Mononuclear cell (primary cell): ENCODE results near the gene FARS2. TPM values are rescaled to one million over a fixed set of nuclear protein-coding genes. Genes with fewer than 3 reads are reported as not detected.

ENCODE experiments used
- H3K27me3 ChIP-seq: 2 replicates; pipeline ENCODE4 v1.6.0; 2011; ENCODE audit warnings: low read length, control low read depth; ENCODE audit not compliant: insufficient read depth
- H3K4me1 ChIP-seq: 2 replicates; pipeline ENCODE4 v1.5.1; 2011; ENCODE audit warnings: mild to moderate bottlenecking, low read length, control low read depth; ENCODE audit not compliant: insufficient read depth
- H3K4me3 ChIP-seq: 2 replicates; pipeline ENCODE4 v1.5.1; 2011; ENCODE audit warnings: mild to moderate bottlenecking, low read length, moderate library complexity
- H3K9me3 ChIP-seq: 2 replicates; pipeline ENCODE4 v1.5.1; 2011; ENCODE audit warnings: low read depth, mild to moderate bottlenecking, control low read depth, low read length
- total RNA-seq: library from RNA; depleted of rRNA; stranded (reverse); fragments of >200 nt; gene quantifications from one replicate; pipeline ENCODE4 v1.2.3, GENCODE V29; 2012

FARS2 gene
- total RNA-seq, 1 donor, result 13.5 TPM

DNA sequence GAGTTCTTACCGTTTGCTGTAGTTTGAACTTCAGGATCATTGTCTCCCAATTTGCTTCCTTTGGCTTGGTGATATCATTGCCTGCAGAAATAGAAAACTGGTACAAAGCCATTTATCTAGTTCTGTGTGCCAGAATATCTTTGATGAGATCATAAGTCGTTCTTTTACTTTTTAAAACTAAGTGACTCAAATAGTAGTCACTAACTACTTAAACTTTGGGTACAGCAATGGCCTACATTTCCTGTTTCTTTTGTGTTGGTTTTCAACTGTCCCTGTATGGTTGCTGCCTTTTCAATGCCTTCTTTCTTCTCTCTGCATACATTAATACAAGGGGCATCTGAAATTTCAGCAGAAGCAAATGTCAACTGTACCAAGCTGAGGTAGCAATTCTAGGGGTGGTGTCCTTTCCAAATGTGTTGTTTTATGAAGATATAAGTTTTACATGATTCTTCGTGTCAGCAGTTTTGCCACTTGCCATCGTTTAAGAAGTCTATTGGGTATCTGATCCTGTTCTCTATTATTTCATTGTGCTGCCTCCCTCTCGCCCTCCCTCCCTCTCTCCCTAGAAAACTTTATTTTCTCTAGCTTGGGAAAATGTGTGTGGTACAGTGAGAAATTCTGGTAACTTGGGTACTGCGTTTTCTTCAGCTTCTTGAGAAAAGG, 238.5 kb downstream of the FARS2 start:
- Histone ChIP-seq H3K9me3 (no peaks in the 10 kb centered on the region), H3K4me1 (no peaks in the 10 kb centered on the region), H3K4me3 (no peak overlapping the region), H3K27me3 (no peaks in the 10 kb centered on the region)

GRCh38 chr6:5501837-5502236, 240.5 kb downstream of the FARS2 start:
- Histone ChIP-seq H3K4me3 (no peak overlapping the region), H3K4me1 (peaks cover 11% of the 10 kb centered on the region), H3K9me3 (no peaks in the 10 kb centered on the region)

GRCh38 chr6:5504078-5504477, 242.8 kb downstream of the FARS2 start:
- peaks cover 15% of the 10 kb centered on the region for H3K4me1 ChIP-seq
- no peaks in the 10 kb centered on the region for H3K27me3 ChIP-seq
- no peak overlapping the region for H3K4me3 ChIP-seq
- H3K9me3 ChIP-seq, result no peaks in the 10 kb centered on the region

More at GRCh38 chr6:5501837-5502236, 240.5 kb downstream of the FARS2 start:
- H3K27me3 ChIP-seq, result no peaks in the 10 kb centered on the region

DNA sequence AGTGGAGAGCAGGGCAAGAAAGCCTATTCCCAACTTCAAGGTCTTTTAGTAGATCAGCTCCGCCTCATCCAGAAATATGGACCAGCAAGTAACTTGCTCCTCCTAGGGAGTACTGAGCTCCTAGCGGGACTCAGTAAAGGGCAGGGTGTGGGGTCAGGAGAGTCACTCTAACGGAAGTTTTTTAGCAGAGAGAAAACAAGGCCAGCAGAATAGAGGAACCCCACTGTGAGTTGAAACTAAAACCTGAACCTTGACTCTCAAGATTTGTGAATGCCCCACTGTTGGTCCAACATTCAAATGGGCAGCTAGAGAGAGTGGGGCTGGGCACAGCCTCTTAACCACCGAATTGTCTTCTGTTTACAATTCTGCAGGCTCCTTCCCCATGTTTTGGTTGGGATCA, 244.8 kb downstream of the FARS2 start:
- Histone ChIP-seq H3K27me3 (no peaks in the 10 kb centered on the region), H3K4me1 (peaks cover 15% of the 10 kb centered on the region), H3K9me3 (no peaks in the 10 kb centered on the region), H3K4me3 (no peak overlapping the region)

- H3K27me3 ChIP-seq, result no peaks in the 10 kb centered on the region
- peaks cover 15% of the 10 kb centered on the region for H3K4me1 ChIP-seq
- H3K4me3 ChIP-seq, result no peak overlapping the region
- no peaks in the 10 kb centered on the region for H3K9me3 ChIP-seq
These were observed 245.3 kb downstream of the FARS2 start for GRCh38 chr6:5506597-5506996.

DNA sequence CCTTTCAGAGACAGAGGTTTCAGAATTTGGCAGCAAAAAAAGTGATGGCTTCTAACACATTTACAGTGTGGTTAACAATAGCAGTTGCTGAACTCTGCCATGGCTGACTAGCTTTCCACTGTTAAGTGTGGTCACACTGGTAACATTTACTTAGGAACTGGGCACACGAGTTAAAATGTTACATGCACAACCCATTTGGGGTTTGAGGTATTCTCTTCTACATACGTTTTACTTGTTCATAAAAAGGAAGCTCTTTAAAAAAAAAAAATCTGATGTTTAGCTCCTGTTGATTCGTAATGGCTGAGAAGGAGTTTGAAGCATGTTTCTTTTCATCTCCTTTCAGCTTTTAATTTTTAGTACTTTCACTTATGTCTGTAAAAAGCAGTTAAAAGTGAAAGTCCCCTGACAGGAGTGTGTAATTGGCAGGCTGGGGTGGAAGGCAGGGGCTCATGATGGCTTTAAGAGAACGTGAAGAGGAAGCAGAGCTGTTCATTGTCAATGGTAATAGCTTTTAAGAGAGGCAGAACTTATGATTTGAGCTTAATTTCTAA, 245.9 kb downstream of the FARS2 start:
- H3K4me1 ChIP-seq, result peaks cover 15% of the 10 kb centered on the region
- H3K9me3 ChIP-seq, result no peaks in the 10 kb centered on the region
- no peak overlapping the region for H3K4me3 ChIP-seq
- no peaks in the 10 kb centered on the region for H3K27me3 ChIP-seq

DNA sequence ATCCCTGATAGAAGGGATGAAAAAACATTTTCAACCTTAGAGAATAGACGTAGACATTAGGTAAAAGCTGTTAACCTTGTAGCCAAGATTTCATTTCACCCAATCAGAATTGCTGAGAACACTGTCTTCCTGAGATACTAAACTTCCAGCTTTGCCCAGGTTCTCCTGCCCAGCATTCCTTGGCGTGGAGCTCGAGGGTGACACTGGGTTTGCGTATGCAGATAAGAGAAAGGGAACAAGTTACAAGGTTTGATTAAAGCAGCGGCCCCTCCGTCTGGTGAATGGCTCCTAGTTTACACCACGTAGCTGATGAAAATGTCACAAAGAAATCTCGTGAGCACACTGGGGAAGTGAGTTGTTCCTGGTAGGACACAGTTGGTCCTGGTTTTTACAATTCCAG, 247.8 kb downstream of the FARS2 start:
- Histone ChIP-seq H3K4me3 (no peak overlapping the region), H3K27me3 (no peaks in the 10 kb centered on the region), H3K4me1 (peaks cover 15% of the 10 kb centered on the region), H3K9me3 (no peaks in the 10 kb centered on the region)

DNA sequence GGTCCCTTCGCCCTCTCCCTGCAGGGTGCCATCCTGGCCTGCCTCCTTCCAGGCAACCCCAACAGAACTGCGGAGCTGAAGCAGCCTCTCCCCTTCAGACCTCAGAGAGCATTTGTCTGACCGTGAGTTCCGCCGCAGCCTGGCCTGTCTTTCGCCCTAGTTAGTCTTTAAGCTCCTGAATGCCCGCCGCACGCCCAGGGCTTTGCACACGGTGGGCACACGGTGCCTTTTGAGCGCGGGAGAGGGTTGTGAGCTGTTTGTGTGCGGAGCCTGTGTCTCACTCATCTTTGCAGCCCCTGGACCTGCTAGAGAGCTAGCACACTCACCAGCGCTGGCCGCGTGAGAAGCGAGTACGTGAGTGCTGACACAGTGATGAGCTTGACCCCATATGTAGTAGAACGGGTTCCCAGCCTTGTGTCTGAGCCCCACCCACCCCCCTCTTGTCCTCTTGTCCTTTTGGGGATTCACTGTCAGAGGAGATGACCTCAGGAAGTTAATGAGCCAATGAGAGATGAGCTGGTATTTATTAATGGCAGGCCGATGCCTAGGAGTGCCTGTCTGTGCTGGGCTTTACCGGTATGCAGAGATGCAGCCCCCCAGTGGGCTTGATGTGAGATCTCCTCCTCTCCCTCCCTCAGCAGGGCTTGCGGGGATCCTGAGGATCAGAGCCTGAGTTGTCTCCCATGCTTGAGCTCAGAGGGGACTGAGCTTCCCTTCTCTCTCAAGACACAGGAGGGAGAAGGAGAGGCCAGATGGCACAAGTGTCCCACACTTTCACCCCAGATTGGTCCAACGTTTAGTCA, 249.2 kb downstream of the FARS2 start:
- Histone ChIP-seq H3K4me1 (peaks cover 15% of the 10 kb centered on the region), H3K4me3 (no peak overlapping the region), H3K9me3 (no peaks in the 10 kb centered on the region), H3K27me3 (no peaks in the 10 kb centered on the region)

DNA sequence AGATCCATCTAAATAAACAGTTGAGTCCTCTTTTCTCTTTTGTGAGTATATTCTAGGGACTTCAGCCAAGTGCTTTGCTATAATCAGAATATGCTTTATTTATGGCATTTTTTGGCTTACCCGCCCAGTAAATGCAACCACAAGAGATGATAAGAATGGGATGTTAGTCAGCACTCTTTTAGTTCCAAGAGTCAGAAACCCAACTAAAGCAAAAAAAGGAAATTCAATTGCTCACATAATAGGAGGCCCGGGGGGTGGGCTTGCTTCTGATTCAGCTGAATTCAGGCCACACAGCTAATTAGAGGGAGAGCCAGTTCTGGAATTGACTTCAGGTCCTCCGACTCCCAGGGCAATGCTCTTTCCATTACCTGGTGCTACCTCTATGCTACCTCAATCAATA, 250.6 kb downstream of the FARS2 start:
- H3K27me3 ChIP-seq, result no peaks in the 10 kb centered on the region
- H3K4me1 ChIP-seq, result peaks cover 5% of the 10 kb centered on the region
- no peaks in the 10 kb centered on the region for H3K9me3 ChIP-seq
- H3K4me3 ChIP-seq, result no peak overlapping the region

DNA sequence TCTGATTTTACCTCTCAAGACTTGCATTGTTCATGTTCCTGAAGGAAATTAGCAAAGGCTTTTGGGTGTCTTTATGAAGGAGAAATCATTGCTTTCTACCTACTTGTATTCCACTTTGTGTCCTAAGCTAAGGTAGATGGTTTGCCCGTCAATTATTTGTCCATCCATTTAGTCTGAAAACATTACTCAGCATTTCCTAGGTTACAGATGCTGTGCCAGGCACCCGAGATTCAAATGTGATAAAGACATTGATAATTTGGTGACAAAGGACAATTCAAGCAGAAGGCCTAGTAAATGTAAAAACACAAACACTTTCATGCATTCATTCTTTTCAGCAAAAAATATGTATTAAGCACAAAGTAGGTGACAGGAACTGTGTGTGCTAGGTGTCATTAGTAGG, 251.1 kb downstream of the FARS2 start:
- no peaks in the 10 kb centered on the region for H3K9me3 ChIP-seq
- no peak overlapping the region for H3K4me3 ChIP-seq
- no peaks in the 10 kb centered on the region for H3K27me3 ChIP-seq
- peaks cover 9% of the 10 kb centered on the region for H3K4me1 ChIP-seq

GRCh38 chr6:5513408-5513807, 252.1 kb downstream of the FARS2 start:
- H3K4me3 ChIP-seq, result no peak overlapping the region
- no peaks in the 10 kb centered on the region for H3K9me3 ChIP-seq
- no peaks in the 10 kb centered on the region for H3K27me3 ChIP-seq
- H3K4me1 ChIP-seq, result peaks cover 13% of the 10 kb centered on the region

GRCh38 chr6:5514353-5514752, 253.0 kb downstream of the FARS2 start:
- H3K4me3 ChIP-seq, result no peak overlapping the region
- H3K9me3 ChIP-seq, result no peaks in the 10 kb centered on the region
- H3K27me3 ChIP-seq, result no peaks in the 10 kb centered on the region
- H3K4me1 ChIP-seq, result peaks cover 17% of the 10 kb centered on the region

DNA sequence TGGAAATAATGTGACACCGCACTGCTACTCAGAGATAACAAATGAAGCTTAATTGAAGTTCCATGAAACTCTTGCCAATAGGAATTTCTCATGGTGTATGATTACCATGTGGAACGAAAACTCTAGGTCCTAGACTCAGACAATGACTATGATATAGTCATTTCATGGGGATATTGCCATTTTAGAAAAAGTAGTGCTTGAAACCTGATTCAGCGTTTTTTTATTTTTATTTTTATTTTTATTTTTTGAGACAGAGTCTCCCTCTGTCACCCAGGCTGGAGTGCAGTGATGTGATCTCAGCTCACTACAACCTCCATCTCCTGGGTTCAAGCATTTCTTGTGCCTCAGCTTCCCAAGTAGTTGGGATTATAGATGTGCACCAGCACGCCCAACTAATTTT, 253.9 kb downstream of the FARS2 start:
- Histone ChIP-seq H3K27me3 (no peaks in the 10 kb centered on the region), H3K9me3 (no peaks in the 10 kb centered on the region), H3K4me3 (no peak overlapping the region), H3K4me1 (peaks cover 22% of the 10 kb centered on the region)

- no peaks in the 10 kb centered on the region for H3K9me3 ChIP-seq
- no peaks in the 10 kb centered on the region for H3K27me3 ChIP-seq
- no peak overlapping the region for H3K4me3 ChIP-seq
- peaks cover 23% of the 10 kb centered on the region for H3K4me1 ChIP-seq
These were observed 254.7 kb downstream of the FARS2 start for GRCh38 chr6:5516036-5516435.

- no peaks in the 10 kb centered on the region for H3K27me3 ChIP-seq
- no peaks in the 10 kb centered on the region for H3K9me3 ChIP-seq
- H3K4me3 ChIP-seq, result no peak overlapping the region
- H3K4me1 ChIP-seq, result peaks cover 28% of the 10 kb centered on the region
These were observed 256.5 kb downstream of the FARS2 start for GRCh38 chr6:5517796-5518195.
